ENCODE measurements around the gene TRPM4. TPM values are rescaled to one million over a fixed set of nuclear protein-coding genes. Genes with fewer than 3 reads are reported as not detected.

TRPM4 gene
- total and polyA plus RNA-seq, 2 experiments from 2014 or later, result 16.5 to 25.7 TPM

- TF ChIP-seq ZNF462 (CRISPR knock-in tag; IDR thresholded peaks at IDR 0.05), result no peak
- TF ChIP-seq EZH2 (IDR thresholded peaks at IDR 0.05; ENCODE audit: low read depth, unreplicated experiment), result no peak
- no peak for TF ChIP-seq REST (IDR thresholded peaks at IDR 0.05; ENCODE audit: unreplicated experiment)
- no peak for TF ChIP-seq POLR2AphosphoS5 (IDR thresholded peaks at IDR 0.05; ENCODE audit: low read depth)
- TF ChIP-seq ZNF331 (CRISPR knock-in tag; IDR thresholded peaks at IDR 0.05; ENCODE audit: low read depth), result no peak
- TF ChIP-seq NANOG (IDR thresholded peaks at IDR 0.05; ENCODE audit: borderline replicate concordance), result no peak
- no peak for TF ChIP-seq ZNF114 (CRISPR knock-in tag; IDR thresholded peaks at IDR 0.05)
- TF ChIP-seq, protein P1, sequence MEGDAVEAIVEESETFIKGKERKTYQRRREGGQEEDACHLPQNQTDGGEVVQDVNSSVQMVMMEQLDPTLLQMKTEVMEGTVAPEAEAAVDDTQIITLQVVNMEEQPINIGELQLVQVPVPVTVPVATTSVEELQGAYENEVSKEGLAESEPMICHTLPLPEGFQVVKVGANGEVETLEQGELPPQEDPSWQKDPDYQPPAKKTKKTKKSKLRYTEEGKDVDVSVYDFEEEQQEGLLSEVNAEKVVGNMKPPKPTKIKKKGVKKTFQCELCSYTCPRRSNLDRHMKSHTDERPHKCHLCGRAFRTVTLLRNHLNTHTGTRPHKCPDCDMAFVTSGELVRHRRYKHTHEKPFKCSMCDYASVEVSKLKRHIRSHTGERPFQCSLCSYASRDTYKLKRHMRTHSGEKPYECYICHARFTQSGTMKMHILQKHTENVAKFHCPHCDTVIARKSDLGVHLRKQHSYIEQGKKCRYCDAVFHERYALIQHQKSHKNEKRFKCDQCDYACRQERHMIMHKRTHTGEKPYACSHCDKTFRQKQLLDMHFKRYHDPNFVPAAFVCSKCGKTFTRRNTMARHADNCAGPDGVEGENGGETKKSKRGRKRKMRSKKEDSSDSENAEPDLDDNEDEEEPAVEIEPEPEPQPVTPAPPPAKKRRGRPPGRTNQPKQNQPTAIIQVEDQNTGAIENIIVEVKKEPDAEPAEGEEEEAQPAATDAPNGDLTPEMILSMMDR (conservative IDR thresholded peaks at IDR 0.05; ENCODE audit: low read depth in 2 of 2), result no peak
- TF ChIP-seq JUNB (IDR thresholded peaks at IDR 0.05; ENCODE audit: unreplicated experiment), result no peak
- TF ChIP-seq CREB1 (CRISPR knock-in tag; IDR thresholded peaks at IDR 0.05; ENCODE audit: low read depth), result no peak
These were observed 53.4 kb downstream of the TRPM4 start (continued) for GRCh38 chr19:49210901-49211451.
